NT2/D1 (cell line): Measurements from ENCODE around the gene ADGRD2.

Experiments used
- DNase-seq: peaks from one replicate; pipeline ENCODE4 v3.0.0-alpha.2; 2011; ENCODE audit warnings: low read depth, low spot score
- H3K27me3 ChIP-seq: 2 replicates; pipeline ENCODE4 v1.6.0; 2011; ENCODE audit warnings: mild to moderate bottlenecking; ENCODE audit not compliant: insufficient read length, insufficient read depth
- H3K36me3 ChIP-seq: 2 replicates; pipeline ENCODE4 v1.6.1; 2011; ENCODE audit warnings: mild to moderate bottlenecking, low read length, mixed read lengths; ENCODE audit not compliant: insufficient read depth, insufficient read length
- H3K4me1 ChIP-seq: 2 replicates; pipeline ENCODE4 v1.5.1; 2011; ENCODE audit not compliant: insufficient read depth, insufficient read length
- H3K4me3 ChIP-seq: 2 replicates; pipeline ENCODE4 v1.5.1; 2011; ENCODE audit warnings: low read depth; ENCODE audit not compliant: insufficient read length
- H3K9ac ChIP-seq: 2 replicates; pipeline ENCODE4 v1.6.0; 2011; ENCODE audit warnings: low read depth; ENCODE audit not compliant: insufficient read length
- H3K9me3 ChIP-seq: 2 replicates; pipeline ENCODE4 v1.5.1; 2011; ENCODE audit warnings: mild to moderate bottlenecking, low read length; ENCODE audit not compliant: insufficient read depth
- SUZ12 ChIP-seq: IDR thresholded peaks from 2 replicates; pipeline ENCODE4 v1.6.1; 2011; ENCODE audit not compliant: insufficient read length, insufficient read depth; ENCODE audit errors: extremely low read depth
- YY1 ChIP-seq: IDR thresholded peaks from 2 replicates; pipeline ENCODE4 v1.6.1; 2011; ENCODE audit not compliant: insufficient read length, insufficient read depth
- ZNF274 ChIP-seq: IDR thresholded peaks from 2 replicates; pipeline ENCODE4 v1.6.1; 2011; ENCODE audit warnings: mild to moderate bottlenecking, low read depth, low read length

The ADGRD2 gene

DNA sequence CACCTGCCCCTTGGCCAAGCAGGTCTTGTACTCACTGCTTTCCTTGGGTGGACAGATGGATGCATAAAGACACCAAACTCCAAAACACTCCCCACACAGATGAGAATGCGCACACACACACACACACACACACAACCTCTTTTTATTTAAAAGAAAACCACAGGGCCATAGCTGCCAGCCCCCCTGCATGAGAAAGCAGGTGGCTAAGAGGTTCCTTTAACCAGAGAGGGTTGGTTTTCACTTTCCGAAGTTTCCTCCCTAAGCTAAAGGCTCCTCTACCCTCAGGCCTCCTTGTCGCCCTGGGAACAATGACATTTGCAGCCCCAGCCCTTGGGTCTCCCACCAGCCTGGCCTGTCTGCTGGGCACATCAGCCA lies 45.8 kb downstream of the ADGRD2 start:
- no peaks in the 10 kb centered on the region for H3K36me3 ChIP-seq
- H3K9me3 ChIP-seq: no peaks in the 10 kb centered on the region
- no peak overlapping the region for H3K4me3 ChIP-seq
- H3K27me3 ChIP-seq: no peaks in the 10 kb centered on the region
- no peak for DNase-seq
- no peak for TF ChIP-seq YY1
- no peak for TF ChIP-seq SUZ12
- TF ChIP-seq ZNF274: no peak
- peaks cover 15% of the 10 kb centered on the region for H3K4me1 ChIP-seq
- H3K9ac ChIP-seq: peak overlapping the region; percentile 17

- TF ChIP-seq ZNF274 (no peak), YY1 (no peak), SUZ12 (no peak)
- Histone ChIP-seq H3K9ac (peak overlapping the region; percentile 17), H3K9me3 (no peaks in the 10 kb centered on the region), H3K4me3 (no peak overlapping the region), H3K27me3 (no peaks in the 10 kb centered on the region), H3K36me3 (no peaks in the 10 kb centered on the region), H3K4me1 (peaks cover 17% of the 10 kb centered on the region)
- no peak for DNase-seq
Measured at GRCh38 chr9:124496463-124496862, 46.2 kb downstream of the ADGRD2 start.

DNA sequence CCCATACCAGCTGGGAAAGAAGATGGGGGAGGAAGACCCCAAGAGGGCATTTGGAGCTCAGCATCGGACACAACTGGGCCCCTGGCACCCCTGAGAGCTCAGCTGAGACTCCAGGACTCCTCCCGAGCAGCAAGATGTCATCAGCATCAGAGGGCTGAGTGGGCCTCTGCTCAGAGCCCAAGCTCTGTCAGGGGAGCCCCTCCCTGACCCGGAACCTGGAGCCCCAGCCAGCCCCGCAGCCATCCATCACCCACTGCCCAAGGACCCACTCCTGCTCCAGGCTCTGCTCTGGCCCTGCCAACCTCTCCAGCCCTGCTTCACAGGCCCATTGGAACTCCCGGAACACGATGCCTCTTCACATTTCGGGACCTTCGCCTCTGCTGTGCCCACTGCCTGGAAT lies 47.2 kb downstream of the ADGRD2 start:
- no peaks in the 10 kb centered on the region for H3K36me3 ChIP-seq
- H3K9ac ChIP-seq: no peak overlapping the region
- DNase-seq: no peak
- TF ChIP-seq SUZ12: no peak
- no peaks in the 10 kb centered on the region for H3K27me3 ChIP-seq
- H3K4me1 ChIP-seq: peaks cover 22% of the 10 kb centered on the region
- no peak overlapping the region for H3K4me3 ChIP-seq
- H3K9me3 ChIP-seq: no peaks in the 10 kb centered on the region

DNA sequence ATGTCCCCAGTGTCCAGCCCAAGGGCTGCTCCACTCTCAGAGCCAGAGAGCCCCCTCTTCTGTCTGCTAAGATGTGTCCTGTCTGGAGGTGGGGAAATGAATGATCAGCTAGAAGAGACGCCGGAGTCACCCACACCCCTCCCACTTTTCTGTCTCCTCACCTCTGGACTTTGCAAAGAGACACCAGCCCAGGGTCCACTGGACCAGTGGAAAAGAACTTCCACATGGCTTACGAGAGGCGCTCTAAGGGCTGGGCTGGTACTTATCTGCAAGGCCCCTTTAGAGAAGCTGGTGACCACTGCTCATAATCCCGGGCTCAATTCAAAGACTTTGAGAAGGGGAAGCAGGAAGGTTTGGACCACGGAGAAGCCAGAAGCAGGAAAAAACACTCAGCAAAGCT lies 47.8 kb downstream of the ADGRD2 start:
- Histone ChIP-seq H3K9ac (no peak overlapping the region), H3K9me3 (no peaks in the 10 kb centered on the region), H3K36me3 (no peaks in the 10 kb centered on the region), H3K4me3 (no peak overlapping the region), H3K27me3 (peaks cover 2% of the 10 kb centered on the region), H3K4me1 (peaks cover 22% of the 10 kb centered on the region)
- TF ChIP-seq ZNF274: no peak
- TF ChIP-seq SUZ12: no peak
- TF ChIP-seq YY1: no peak
- DNase-seq: no peak

DNA sequence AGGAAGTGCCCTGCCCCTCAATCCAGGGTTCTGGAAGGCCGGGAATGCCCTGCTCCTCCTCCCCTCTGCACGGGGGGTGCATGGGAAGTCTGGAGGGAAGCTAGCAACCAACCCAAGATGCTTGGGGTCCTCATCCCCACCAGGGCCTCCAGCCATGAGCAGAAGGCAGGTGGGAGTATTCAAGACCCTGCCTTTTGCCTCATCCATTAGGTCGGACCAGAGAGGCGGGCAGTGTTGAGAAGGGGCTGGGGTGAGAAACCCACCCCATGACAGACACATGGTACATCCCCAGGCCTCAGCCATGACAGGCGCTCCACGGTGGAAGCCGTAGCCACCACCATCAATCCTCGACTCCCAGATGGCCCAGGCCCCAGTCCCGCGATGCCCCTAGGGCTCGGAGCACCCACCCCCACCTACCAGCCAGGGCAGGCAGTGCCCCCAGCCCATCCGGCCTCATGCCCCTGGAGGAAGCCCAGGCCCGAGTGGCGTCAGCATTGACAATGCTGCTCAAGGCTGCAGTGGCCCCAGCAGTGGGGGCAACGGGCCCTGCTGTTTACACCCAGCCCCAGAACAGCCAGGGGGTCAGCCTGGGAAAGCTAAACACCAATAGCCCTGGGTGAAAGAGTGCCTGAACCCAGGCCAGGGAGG lies 48.4 kb downstream of the ADGRD2 start:
- Histone ChIP-seq H3K36me3 (no peaks in the 10 kb centered on the region), H3K9me3 (no peaks in the 10 kb centered on the region), H3K27me3 (peaks cover 8% of the 10 kb centered on the region), H3K4me1 (peaks cover 20% of the 10 kb centered on the region), H3K9ac (no peak overlapping the region), H3K4me3 (no peak overlapping the region)
- TF ChIP-seq ZNF274: no peak
- TF ChIP-seq YY1: no peak
- TF ChIP-seq SUZ12: no peak
- no peak for DNase-seq

DNA sequence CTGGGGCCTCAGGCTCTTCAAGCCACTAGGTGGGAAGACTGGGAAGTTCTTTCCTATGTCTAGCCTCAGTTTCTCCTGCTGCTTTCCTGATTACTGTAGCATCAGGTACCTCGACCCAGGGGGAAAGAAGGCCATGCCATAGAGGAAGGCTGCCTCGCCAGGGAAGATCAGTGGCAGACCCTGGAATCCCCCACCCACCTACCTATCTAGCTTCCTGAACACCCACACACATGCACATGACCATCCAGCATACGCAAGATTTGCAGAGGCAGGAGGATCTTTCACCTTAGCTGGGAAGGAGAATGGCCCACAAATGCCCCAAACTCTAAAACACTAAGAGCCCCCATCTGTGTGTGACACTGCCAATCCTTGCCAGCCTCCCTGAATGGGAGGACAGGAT lies 49.0 kb downstream of the ADGRD2 start:
- Histone ChIP-seq H3K9ac (no peak overlapping the region), H3K36me3 (no peaks in the 10 kb centered on the region), H3K4me3 (no peak overlapping the region), H3K27me3 (peaks cover 14% of the 10 kb centered on the region), H3K4me1 (peaks cover 20% of the 10 kb centered on the region), H3K9me3 (no peaks in the 10 kb centered on the region)
- TF ChIP-seq ZNF274 (no peak), YY1 (no peak), SUZ12 (no peak)
- no peak for DNase-seq

DNA sequence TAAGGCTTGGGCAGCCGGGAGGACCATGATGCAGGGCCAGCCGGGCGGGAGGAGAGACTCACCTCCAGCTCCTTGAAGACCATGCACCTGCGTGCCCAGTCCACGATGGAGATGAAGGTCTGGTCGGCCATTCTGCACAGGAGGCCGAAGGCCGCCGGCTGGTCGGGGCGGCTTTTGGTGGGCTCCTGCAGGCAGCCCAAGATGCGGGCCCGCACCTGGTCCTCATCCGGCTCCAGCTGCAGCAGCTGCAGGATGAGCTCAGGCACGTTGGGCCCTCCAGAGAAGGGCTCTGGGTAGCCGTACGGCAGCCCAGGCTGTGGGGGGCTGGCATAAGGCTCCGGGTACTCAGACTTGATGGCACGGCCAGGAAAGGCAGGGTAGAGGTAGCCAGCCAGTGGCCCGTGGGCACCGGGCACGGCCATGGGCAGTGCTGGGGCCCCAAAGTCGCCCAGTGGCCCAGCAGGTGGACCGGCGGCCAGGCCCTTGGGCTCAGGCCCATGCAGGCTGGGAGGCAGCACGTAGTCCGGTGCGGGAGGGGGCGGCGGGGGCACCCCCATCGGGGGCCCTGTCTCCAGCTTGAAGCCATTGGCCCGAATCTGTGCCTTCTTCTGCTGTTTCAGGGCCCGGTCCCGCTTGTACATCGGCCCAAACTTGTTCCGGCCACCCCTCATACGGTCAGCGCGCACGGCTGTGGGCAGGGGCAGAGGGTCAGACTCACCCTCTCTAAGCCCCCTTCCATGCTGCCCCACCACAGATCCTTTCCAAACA lies 50.0 kb downstream of the ADGRD2 start:
- DNase-seq: no peak
- no peaks in the 10 kb centered on the region for H3K9me3 ChIP-seq
- no peak overlapping the region for H3K4me3 ChIP-seq
- TF ChIP-seq YY1: no peak
- TF ChIP-seq SUZ12: no peak
- TF ChIP-seq ZNF274: no peak
- no peaks in the 10 kb centered on the region for H3K36me3 ChIP-seq
- no peak overlapping the region for H3K9ac ChIP-seq
- H3K4me1 ChIP-seq: peaks cover 21% of the 10 kb centered on the region
- peaks cover 21% of the 10 kb centered on the region for H3K27me3 ChIP-seq
